HG02852 (cell line): Measurements from ENCODE around the gene ADGRG1.

Experiments
- ATAC-seq: cut with Tn5 transposase; IDR thresholded peaks from one replicate; pipeline ENCODE4 v1.9.1; 2021; ENCODE audit warnings: mild to moderate bottlenecking, moderate library complexity; ENCODE audit not compliant: unreplicated experiment

ADGRG1 gene

GRCh38 chr16:57604177-57604576 lies 24.3 kb upstream of the ADGRG1 start:
- ATAC-seq = no peak

GRCh38 chr16:57606147-57606846 lies 22.1 kb upstream of the ADGRG1 start:
- no peak for ATAC-seq

GRCh38 chr16:57606847-57607501 lies 21.5 kb upstream of the ADGRG1 start:
- no peak for ATAC-seq

- ATAC-seq = no peak
Observed at GRCh38 chr16:57607676-57608461, 20.6 kb upstream of the ADGRG1 start.

GRCh38 chr16:57608462-57609113 lies 19.8 kb upstream of the ADGRG1 start:
- no peak for ATAC-seq

GRCh38 chr16:57609541-57610401 lies 18.7 kb upstream of the ADGRG1 start:
- peak; percentile 91 for ATAC-seq

GRCh38 chr16:57610611-57611010 lies 17.8 kb upstream of the ADGRG1 start:
- no peak for ATAC-seq

GRCh38 chr16:57611181-57611580 lies 17.2 kb upstream of the ADGRG1 start:
- ATAC-seq = no peak

- ATAC-seq = no peak
Observed at GRCh38 chr16:57611706-57612105, 16.7 kb upstream of the ADGRG1 start.

- no peak for ATAC-seq
Observed at GRCh38 chr16:57612494-57612893, 15.9 kb upstream of the ADGRG1 start.

GRCh38 chr16:57613514-57613913 lies 14.9 kb upstream of the ADGRG1 start:
- no peak for ATAC-seq

- no peak for ATAC-seq
Observed at GRCh38 chr16:57614536-57614935, 13.9 kb upstream of the ADGRG1 start.

- ATAC-seq = no peak
Observed at GRCh38 chr16:57614944-57615343, 13.5 kb upstream of the ADGRG1 start.

- ATAC-seq = no peak
Observed at GRCh38 chr16:57615813-57616212, 12.6 kb upstream of the ADGRG1 start.

- no peak for ATAC-seq
Observed at GRCh38 chr16:57616241-57616640, 12.2 kb upstream of the ADGRG1 start.

GRCh38 chr16:57616876-57617275 lies 11.6 kb upstream of the ADGRG1 start:
- ATAC-seq = no peak

GRCh38 chr16:57617604-57618111 lies 10.8 kb upstream of the ADGRG1 start:
- ATAC-seq = no peak

- no peak for ATAC-seq
Observed at GRCh38 chr16:57618296-57619132, 9.9 kb upstream of the ADGRG1 start.

- ATAC-seq = no peak
Observed at GRCh38 chr16:57619133-57619605, 9.3 kb upstream of the ADGRG1 start.
